GM19240 (cell line): ENCODE data around the gene COG1.

ENCODE experiments used
- DNase-seq: peaks from one replicate; pipeline ENCODE4 v3.0.0; 2011; ENCODE audit warnings: low spot score; ENCODE audit not compliant: insufficient read length

The COG1 gene

GRCh38 chr17:73197161-73197560, 4.3 kb downstream of the COG1 start:
- no peak for DNase-seq

GRCh38 chr17:73198201-73198929, 5.5 kb downstream of the COG1 start:
- DNase-seq, result no peak

GRCh38 chr17:73198930-73199260, 6.0 kb downstream of the COG1 start:
- no peak for DNase-seq

- no peak for DNase-seq
Measured at GRCh38 chr17:73199751-73200317, 7.0 kb downstream of the COG1 start.

GRCh38 chr17:73200476-73200875, 7.6 kb downstream of the COG1 start:
- DNase-seq, result no peak

GRCh38 chr17:73201215-73202069, 8.6 kb downstream of the COG1 start:
- DNase-seq, result no peak

GRCh38 chr17:73203135-73203787, 10.4 kb downstream of the COG1 start:
- no peak for DNase-seq

GRCh38 chr17:73203788-73204479, 11.1 kb downstream of the COG1 start:
- no peak for DNase-seq

GRCh38 chr17:73205459-73205961, 12.7 kb downstream of the COG1 start:
- no peak for DNase-seq

- DNase-seq, result no peak
Measured at GRCh38 chr17:73208139-73208827, 15.4 kb downstream of the COG1 start.

GRCh38 chr17:73209436-73209835, 16.6 kb downstream of the COG1 start:
- DNase-seq, result no peak

- DNase-seq, result no peak
Measured at GRCh38 chr17:73210002-73210678, 17.3 kb downstream of the COG1 start.

- DNase-seq, result no peak
Measured at GRCh38 chr17:73211745-73212144, 18.9 kb downstream of the COG1 start.

GRCh38 chr17:73214008-73214407, 21.2 kb downstream of the COG1 start:
- no peak for DNase-seq

- DNase-seq, result no peak
Measured at GRCh38 chr17:73214851-73215250, 22.0 kb downstream of the COG1 start.

- DNase-seq, result no peak
Measured at GRCh38 chr17:73215447-73215846, 22.6 kb downstream of the COG1 start.

GRCh38 chr17:73223626-73224230, 30.9 kb downstream of the COG1 start:
- no peak for DNase-seq

GRCh38 chr17:73224237-73224636, 31.4 kb downstream of the COG1 start:
- no peak for DNase-seq

- DNase-seq, result no peak
Measured at GRCh38 chr17:73224663-73225305, 31.9 kb downstream of the COG1 start.
